Measurements from ENCODE around the gene DCTPP1. TPM values are rescaled to one million over a fixed set of nuclear protein-coding genes. Genes with fewer than 3 reads are reported as not detected.
"Not testable (repeated sequence)": the region's sequence is repeated elsewhere in the genome, so short reads cannot be mapped to it uniquely, and the experiment has no call there.

DCTPP1 gene
- total RNA-seq, 4 donors from 2014 or later: 7.4 to 28.6 (median 22.7) TPM

GRCh38 chr16:30397056-30397455 is 32.8 kb downstream of the DCTPP1 start:
- no peak for DNase-seq
- 75 to 89% methylated on average over 3 to 4 of the region's 4 CpGs for WGBS, 2 donors
- intact Hi-C loops (cut with DNase I): no loop called here
- Histone ChIP-seq H3K27me3 (no peaks in the 10 kb centered on the region), H3K4me3 (no peak overlapping the region), H3K4me1 (peaks cover 5 to 64% (median 26%) of the 10 kb centered on the region in 3 donors), H3K27ac (no peak overlapping the region), H3K9me3 (no peaks in the 10 kb centered on the region), H3K36me3 (peaks cover 0 to 18% (median 0%) of the 10 kb centered on the region in 3 donors)
- no peak for TF ChIP-seq POLR2A (IDR thresholded peaks at IDR 0.05)
- no peak for TF ChIP-seq CTCF (IDR thresholded peaks at IDR 0.05)

GRCh38 chr16:30396627-30397026 is 33.2 kb downstream of the DCTPP1 start:
- peaks cover 0 to 18% (median 0%) of the 10 kb centered on the region in 3 donors for H3K36me3 ChIP-seq
- 70 to 72% methylated on average over 4 of the region's 4 CpGs for WGBS, 2 donors
- DNase-seq; H3K27ac ChIP-seq; H3K4me3 ChIP-seq; intact Hi-C loops (cut with DNase I); H3K9me3 ChIP-seq; H3K27me3 ChIP-seq: not testable (repeated sequence)
- H3K4me1 ChIP-seq: peaks cover 5 to 64% (median 26%) of the 10 kb centered on the region in 3 donors

- WGBS, 2 donors: 13 to 14% methylated on average over 13 of the region's 13 CpGs
- Histone ChIP-seq H3K27me3 (no peaks in the 10 kb centered on the region), H3K4me3 (peak overlapping the region; percentile 76 to 96 (median 83)), H3K4me1 (peaks cover 5 to 62% (median 24%) of the 10 kb centered on the region in 3 donors), H3K27ac (peak overlapping the region; percentile 74 to 86 (median 82)), H3K9me3 (no peaks in the 10 kb centered on the region), H3K36me3 (peaks cover 0 to 18% (median 0%) of the 10 kb centered on the region in 3 donors)
- intact Hi-C loops (cut with DNase I): no loop called here
- TF ChIP-seq POLR2A (IDR thresholded peaks at IDR 0.05) (no peak), CTCF (IDR thresholded peaks at IDR 0.05) (no peak)
- no peak for DNase-seq
These were observed 33.7 kb downstream of the DCTPP1 start for GRCh38 chr16:30395992-30396585.

- intact Hi-C loops (cut with DNase I): no loop called here
- 0% methylated on average over 3 of the region's 103 CpGs; no CpG with 5 or more reads in 1 of the 2 donors for WGBS, 2 donors
- H3K4me3 ChIP-seq: peak within 1 kb of the TSS; percentile 76 to 96 (median 83)
- DNase-seq: no peak
- TF ChIP-seq CTCF (IDR thresholded peaks at IDR 0.05) (peak in 3 of 6 experiments; percentile 38 to 55 (median 51)), POLR2A (IDR thresholded peaks at IDR 0.05) (peak in 2 of 4 donors; percentile 28 to 34)
- peak within 1 kb of the TSS; percentile 74 to 86 (median 82) for H3K27ac ChIP-seq
- H3K4me1 ChIP-seq: peaks cover 5 to 57% (median 21%) of the 10 kb centered on the region in 3 donors
- H3K9me3 ChIP-seq: no peaks in the 10 kb centered on the region
- peaks cover 0 to 18% (median 0%) of the 10 kb centered on the region in 3 donors for H3K36me3 ChIP-seq
- H3K27me3 ChIP-seq: no peaks in the 10 kb centered on the region
These were observed 34.5 kb downstream of the DCTPP1 start, which contains the start of gene ZNF48 for GRCh38 chr16:30395155-30395991. Gene ZNF48 (plus strand): TSS chr16:30395420. CDS start chr16:30395795, 375 bp downstream.

- H3K9me3 ChIP-seq: no peaks in the 10 kb centered on the region
- no peak for TF ChIP-seq POLR2A (IDR thresholded peaks at IDR 0.05)
- no peak for TF ChIP-seq CTCF (IDR thresholded peaks at IDR 0.05)
- H3K27ac ChIP-seq: peak overlapping the region; percentile 74 to 86 (median 82)
- peak overlapping the region; percentile 76 to 96 (median 83) for H3K4me3 ChIP-seq
- H3K4me1 ChIP-seq: peaks cover 5 to 50% (median 17%) of the 10 kb centered on the region in 3 donors
- intact Hi-C loops (cut with DNase I): no loop called here
- 13 to 17% methylated on average over 17 to 28 of the region's 31 CpGs for WGBS, 2 donors
- H3K27me3 ChIP-seq: no peaks in the 10 kb centered on the region
- no peak for DNase-seq
- peaks cover 0 to 18% (median 0%) of the 10 kb centered on the region in 3 donors for H3K36me3 ChIP-seq
These were observed 35.2 kb downstream of the DCTPP1 start for GRCh38 chr16:30394592-30395154.
